IMR-90 (cell line): ENCODE results near the gene TPM4. TPM values are rescaled to one million over a fixed set of nuclear protein-coding genes. Genes with fewer than 3 reads are reported as not detected.

ENCODE experiments used
- ATAC-seq: fragments of 200-7000 bp; cut with Tn5 transposase; 2 replicates; pipeline ENCODE4 v1.9.1; 2020; ENCODE audit warnings: low read depth, mild to moderate bottlenecking, moderate library complexity
- BruUV-seq: library from RNA; stranded (reverse); fragments of 400-500 nt; replicated peaks from 2 replicates; lab custom pipeline; 2021; lab: Mats Ljungman, UMichigan
- CTCF ChIA-PET: fragments of 300-600 bp; formaldehyde crosslinking; extraction: SDS; loops from one replicate; lab custom pipeline; 2021; ENCODE audit warnings: antibody characterized with exemption; lab: Yijun Ruan, JAX
- POLR2A ChIA-PET: fragments of 300-600 bp; sonication (Branson Sonifier 250); formaldehyde crosslinking; loops from one replicate; lab custom pipeline; 2022; ENCODE audit warnings: antibody characterized with exemption; ENCODE audit not compliant: unreplicated experiment; lab: Charles Lee
- DNase-seq: peaks from one replicate; pipeline ENCODE4 v3.0.0; 2013
- H2AFZ ChIP-seq: replicated peaks from 2 replicates; pipeline ENCODE3; 2013; ENCODE audit warnings: low read length, mild to moderate bottlenecking; ENCODE audit not compliant: poor library complexity
- H2AK5ac ChIP-seq: 2 replicates; pipeline ENCODE4 v1.6.1; 2013; ENCODE audit warnings: low read depth, low read length, inconsistent platforms
- H2AK9ac ChIP-seq: replicated peaks from 2 replicates; pipeline ENCODE3; 2013; ENCODE audit warnings: mild to moderate bottlenecking, low read depth, low read length, moderate library complexity; ENCODE audit not compliant: poor library complexity
- H2BK120ac ChIP-seq: 2 replicates; pipeline ENCODE4 v1.6.1; 2013; ENCODE audit warnings: low read depth, low read length, inconsistent platforms
- H2BK15ac ChIP-seq: 3 replicates; pipeline ENCODE4 v1.6.1; 2013; ENCODE audit warnings: low read depth, low read length, inconsistent platforms
- H2BK20ac ChIP-seq: 2 replicates; pipeline ENCODE4 v1.6.1; 2013; ENCODE audit warnings: low read depth, mild to moderate bottlenecking, inconsistent platforms, low read length, moderate library complexity
- H2BK5ac ChIP-seq: 2 replicates; pipeline ENCODE4 v1.6.1; 2013; ENCODE audit warnings: mild to moderate bottlenecking, low read depth, low read length, inconsistent platforms; ENCODE audit not compliant: poor library complexity, severe bottlenecking
- H3K14ac ChIP-seq: replicated peaks from 2 replicates; pipeline ENCODE4 v1.6.1; 2013; ENCODE audit warnings: low read depth, low read length, inconsistent platforms
- H3K18ac ChIP-seq: 2 replicates; pipeline ENCODE4 v1.6.1; 2013; ENCODE audit warnings: low read depth, low read length, control low read depth
- H3K23ac ChIP-seq: 2 replicates; pipeline ENCODE4 v1.6.1; 2013; ENCODE audit warnings: low read depth, low read length, inconsistent platforms
- H3K27ac ChIP-seq: 2 replicates; pipeline ENCODE4 v1.5.1; 2013; ENCODE audit warnings: mild to moderate bottlenecking, control low read depth, low read length; ENCODE audit not compliant: insufficient read depth
- H3K27me3 ChIP-seq: 2 replicates; pipeline ENCODE4 v1.6.1; 2013; ENCODE audit warnings: low read length; ENCODE audit not compliant: control insufficient read depth, insufficient read depth
- H3K36me3 ChIP-seq: 2 replicates; pipeline ENCODE4 v1.6.1; 2013; ENCODE audit warnings: low read length, mixed read lengths; ENCODE audit not compliant: control insufficient read depth, insufficient read depth
- H3K4ac ChIP-seq: 2 replicates; pipeline ENCODE4 v1.6.1; 2013; ENCODE audit warnings: low read depth, low read length, inconsistent platforms
- H3K4me1 ChIP-seq: 2 replicates; pipeline ENCODE4 v1.6.1; 2013; ENCODE audit warnings: low read length, mixed read lengths; ENCODE audit not compliant: control insufficient read depth, insufficient read depth
- H3K4me2 ChIP-seq: 2 replicates; pipeline ENCODE4 v1.6.1; 2013; ENCODE audit warnings: low read depth, mild to moderate bottlenecking, control low read depth, low read length, moderate library complexity
- H3K4me3 ChIP-seq: 2 replicates; pipeline ENCODE4 v1.5.1; 2013; ENCODE audit warnings: low read depth, mild to moderate bottlenecking, control low read depth, low read length, moderate library complexity; ENCODE audit not compliant: insufficient read depth
- H3K56ac ChIP-seq: 2 replicates; pipeline ENCODE4 v1.6.1; 2013; ENCODE audit warnings: low read length, inconsistent platforms; ENCODE audit not compliant: insufficient read depth; ENCODE audit errors: extremely low read depth
- H3K79me1 ChIP-seq, 2 experiments: 2 replicates each; pipeline ENCODE4 v1.6.1; 2013; ENCODE audit warnings: low read length in 2 of 2, inconsistent platforms in 1 of 2, low read depth in 1 of 2
- H3K9ac ChIP-seq: 2 replicates; pipeline ENCODE4 v1.6.1; 2013; ENCODE audit warnings: low read depth, low read length, control low read depth
- H3K9me1 ChIP-seq: 2 replicates; pipeline ENCODE4 v1.6.1; 2013; ENCODE audit warnings: low read length, inconsistent platforms; ENCODE audit not compliant: insufficient read depth
- H3K9me3 ChIP-seq: 2 replicates; pipeline ENCODE4 v1.6.1; 2013; ENCODE audit warnings: low read length; ENCODE audit not compliant: control insufficient read depth, insufficient read depth
- H4K20me1 ChIP-seq: 2 replicates; pipeline ENCODE4 v1.6.1; 2013; ENCODE audit warnings: low read length, inconsistent platforms; ENCODE audit not compliant: insufficient read depth
- H4K5ac ChIP-seq: 2 replicates; pipeline ENCODE4 v1.6.1; 2013; ENCODE audit warnings: mild to moderate bottlenecking, low read depth, low read length, control low read depth
- H4K8ac ChIP-seq, 2 experiments: 2 replicates each; pipeline ENCODE4 v1.6.1; 2013; ENCODE audit warnings: low read depth in 2 of 2, low read length in 2 of 2, control low read depth in 1 of 2, inconsistent platforms in 1 of 2
- H4K91ac ChIP-seq: 2 replicates; pipeline ENCODE4 v1.6.1; 2013; ENCODE audit warnings: low read depth, low read length, inconsistent platforms; ENCODE audit not compliant: insufficient read depth
- MXI1 ChIP-seq: IDR thresholded peaks from 2 replicates; pipeline ENCODE4 v1.6.1; 2012; ENCODE audit warnings: low read depth, mild to moderate bottlenecking, low read length, moderate library complexity, borderline replicate concordance
- POLR2A ChIP-seq: IDR thresholded peaks from 2 replicates; pipeline ENCODE4 v1.6.1; 2012; ENCODE audit warnings: mild to moderate bottlenecking, low read depth, low read length
- RCOR1 ChIP-seq: IDR thresholded peaks from 2 replicates; pipeline ENCODE4 v1.6.1; 2012; ENCODE audit warnings: mild to moderate bottlenecking, low read length, improper control_type of control experiment; ENCODE audit not compliant: insufficient replicate concordance
- WGBS, 2 experiments: methylation state at CpG; one replicate each; pipeline versions ENCODE4 v1.1.5 to v1.1.7; 2013; ENCODE audit warnings: missing lambda C conversion rate in 2 of 2; ENCODE audit not compliant: insufficient read length in 1 of 2; ENCODE audit errors: extremely low coverage in 2 of 2; 5-methylcytosine and 5-hydroxymethylcytosine counted together
- dilution Hi-C: fragments of 300-500 bp; cut with HindIII; formaldehyde crosslinking; loops from one replicate; pipeline ENCODE4 v1.14.3; 2018; ENCODE audit warnings: low sequenced_read_pairs; ENCODE audit not compliant: unreplicated experiment
- in situ Hi-C: fragments of 300-500 bp; cut with MboI; formaldehyde crosslinking; loops from 3 replicates; pipeline ENCODE4 v1.14.3; 2019; ENCODE audit warnings: low sequenced_read_pairs, inconsistent platforms, mixed read lengths
- intact Hi-C: fragments of 100-400 bp; cut with micrococcal nuclease; formaldehyde crosslinking; loops from 2 replicates; pipeline ENCODE4 v1.10.0; 2022
- polyA plus RNA-seq, 3 experiments: library from polyadenylated mRNA; depleted of rRNA; stranded (reverse); fragments of >200 nt; gene quantifications; 2 replicates each; pipeline ENCODE4 v1.2.3, GENCODE V29; 2012; ENCODE audit warnings: low replicate concordance in 1 of 3
- total RNA-seq: library from RNA; depleted of rRNA; stranded (reverse); fragments of >200 nt; gene quantifications from 2 replicates; pipeline ENCODE4 v1.2.3, GENCODE V29; 2012

Gene TPM4
- total and polyA plus RNA-seq, 2 of the 4 experiments (the other 2 are of a cell fraction), result 1,075 to 1,160 TPM

DNA sequence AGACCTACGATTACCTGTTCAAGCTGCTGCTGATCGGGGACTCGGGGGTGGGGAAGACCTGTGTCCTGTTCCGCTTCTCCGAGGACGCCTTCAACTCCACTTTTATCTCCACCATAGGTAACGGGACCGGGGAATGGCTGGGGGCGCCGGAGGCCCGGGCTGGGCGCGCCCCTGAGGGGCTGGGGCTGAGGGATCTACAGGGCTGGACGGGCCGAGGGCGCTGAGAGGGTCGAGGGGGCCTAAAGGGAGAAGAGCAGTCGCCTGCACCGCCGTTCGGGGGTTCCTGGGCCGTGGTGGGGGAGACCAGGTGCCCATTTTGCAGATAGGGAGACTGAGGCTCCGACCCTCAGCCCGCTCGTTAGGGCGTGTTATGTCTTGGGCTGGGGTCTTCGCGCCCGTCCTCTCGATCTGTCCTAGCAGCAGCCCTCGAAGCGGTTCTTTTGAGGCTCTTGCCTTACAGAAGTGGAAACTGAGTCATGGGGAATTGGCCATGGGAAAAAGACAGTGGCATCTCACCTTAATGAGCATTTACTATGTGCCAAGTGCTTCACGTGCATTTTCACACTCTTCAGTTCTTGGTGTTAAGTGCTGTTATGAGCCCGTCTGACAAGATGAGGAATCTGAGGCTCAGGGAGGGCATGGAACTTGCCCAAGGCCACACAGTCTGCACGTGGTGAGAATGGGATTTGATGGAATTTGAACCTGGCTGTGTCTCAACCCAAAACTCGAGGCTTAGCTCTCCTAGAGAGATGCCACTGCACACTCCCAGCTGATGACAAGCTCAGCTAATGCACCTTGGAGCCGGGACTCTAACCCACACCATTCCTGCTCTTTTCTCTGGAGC lies 35.8 kb downstream of the TPM4 start:
- Histone ChIP-seq H4K91ac (peak overlapping the region; percentile 82), H3K4me1 (peaks cover 7% of the 10 kb centered on the region), H2BK120ac (no peak overlapping the region), H2BK15ac (peak overlapping the region; percentile 59; the same call in 1 of the 3 replicates), H2AFZ (peak overlapping the region; percentile 93), H2AK9ac (peak overlapping the region; percentile 90), H3K56ac (peak overlapping the region; percentile 65), H3K23ac (peak overlapping the region; percentile 83), H3K14ac (peak overlapping the region; percentile 94), H3K79me1 (peaks cover 11 to 45% of the 10 kb centered on the region in 2 experiments), H3K9me3 (no peaks in the 10 kb centered on the region), H4K20me1 (peaks cover 24% of the 10 kb centered on the region; the same call in 1 of the 2 replicates), H2BK20ac (no peak overlapping the region), H4K8ac (peak overlapping the region; percentile 56 to 91), H3K4ac (peak overlapping the region; percentile 77), H3K9ac (peak overlapping the region; percentile 77), H3K4me2 (peak overlapping the region; percentile 90), H3K18ac (no peak overlapping the region), H3K4me3 (peak overlapping the region; percentile 76), H2AK5ac (peak overlapping the region; percentile 95), H3K9me1 (peaks cover 16% of the 10 kb centered on the region), H2BK5ac (peak overlapping the region; percentile 62), H4K5ac (peak overlapping the region; percentile 54; the same call in 1 of the 2 replicates), H3K27me3 (no peaks in the 10 kb centered on the region), H3K36me3 (peaks cover 4% of the 10 kb centered on the region; the same call in 1 of the 2 replicates), H3K27ac (peak overlapping the region; percentile 76)
- BruUV-seq, result TSS peak; percentile 46
- in situ Hi-C loops (loop anchor here (5.0 kb wide), 1 partner anchor 75 kb away; the partner anchor contains the start of gene FAM32A), dilution Hi-C loops (no loop called here), intact Hi-C loops (loop anchor here (1.0 to 5.0 kb wide), 4 partner anchors 33 to 71 kb away; no protein-coding TSS in a partner anchor)
- peak; percentile 1; the same call in 1 of the 2 replicates for ATAC-seq
- no peak for DNase-seq
- ChIA-PET POLR2A (no interaction called here), CTCF (interaction anchor here (1.0 kb wide), 1 partner anchor 46 kb away, joined by 4 read pairs; no protein-coding TSS in a partner anchor)
- 0% methylated on average over 5 of the region's 37 CpGs; no CpG with 5 or more reads in 1 of the 2 experiments for WGBS, 2 experiments
- TF ChIP-seq RCOR1, result peak; percentile 66
- no peak for TF ChIP-seq MXI1
- peak; percentile 60; the same call in 1 of the 2 replicates for TF ChIP-seq POLR2A
